Astrocyte of the cerebellum (primary cell): ENCODE data around the gene CRYBA2.

Experiments
- DNase-seq: peaks from one replicate; pipeline ENCODE4 v3.0.0-alpha.2; 2011; ENCODE audit warnings: low read depth
- H3K4me3 ChIP-seq: 2 replicates; pipeline ENCODE4 v1.5.1; 2011; ENCODE audit warnings: mild to moderate bottlenecking, low read depth, low read length, moderate library complexity
- CTCF ChIP-seq: IDR thresholded peaks from 2 replicates; pipeline ENCODE4 v1.5.1; 2012; ENCODE audit warnings: low read length, low read depth, moderate library complexity, mild to moderate bottlenecking; ENCODE audit errors: missing control alignments
- in situ Hi-C: cut with HindIII; loops from 2 replicates; pipeline ENCODE4 v1.10.0; 2017; ENCODE audit warnings: low sequenced_read_pairs

CRYBA2 gene

GRCh38 chr2:218993345-218994315 lies at the start of gene CRYBA2:
Gene CRYBA2, minus strand, starts transcription at chr2:218993422. Its CDS starts 246 bp downstream, at chr2:218993176.
- peak within 1 kb of the TSS; percentile 26 for H3K4me3 ChIP-seq
- DNase-seq, result no peak
- no peak for TF ChIP-seq CTCF
- in situ Hi-C loops, result no loop called here

GRCh38 chr2:219042750-219043149 lies 49.5 kb upstream of the CRYBA2 start:
- no peak for DNase-seq
- in situ Hi-C loops, result no loop called here
- TF ChIP-seq CTCF, result no peak
- no peak overlapping the region for H3K4me3 ChIP-seq

GRCh38 chr2:219042157-219042556 lies 48.9 kb upstream of the CRYBA2 start:
- TF ChIP-seq CTCF, result no peak
- H3K4me3 ChIP-seq, result no peak overlapping the region
- in situ Hi-C loops, result no loop called here
- DNase-seq, result no peak

- TF ChIP-seq CTCF, result no peak
- DNase-seq, result peak; percentile 8
- peak within 1 kb of the TSS; percentile 36 for H3K4me3 ChIP-seq
- in situ Hi-C loops, result no loop called here
These were observed 48.0 kb upstream of the CRYBA2 start, which contains the start of gene CFAP65 for GRCh38 chr2:219041252-219041651. Gene CFAP65, minus strand, starts transcription at chr2:219041516. Its CDS starts 2,468 bp downstream, at chr2:219039048.

- TF ChIP-seq CTCF, result no peak
- no peak for DNase-seq
- no peak overlapping the region for H3K4me3 ChIP-seq
- in situ Hi-C loops, result no loop called here
These were observed 45.4 kb upstream of the CRYBA2 start for GRCh38 chr2:219038600-219038999.

GRCh38 chr2:219037783-219038499 lies 44.7 kb upstream of the CRYBA2 start:
- in situ Hi-C loops, result no loop called here
- no peak for DNase-seq
- H3K4me3 ChIP-seq, result no peak overlapping the region
- no peak for TF ChIP-seq CTCF
